ENCODE results near the gene PRKAA2. TPM values are rescaled to one million over a fixed set of nuclear protein-coding genes. Genes with fewer than 3 reads are reported as not detected.

The PRKAA2 gene
- total and polyA plus RNA-seq, 7 donors: 2.1 to 101 (median 48.4) TPM

DNA sequence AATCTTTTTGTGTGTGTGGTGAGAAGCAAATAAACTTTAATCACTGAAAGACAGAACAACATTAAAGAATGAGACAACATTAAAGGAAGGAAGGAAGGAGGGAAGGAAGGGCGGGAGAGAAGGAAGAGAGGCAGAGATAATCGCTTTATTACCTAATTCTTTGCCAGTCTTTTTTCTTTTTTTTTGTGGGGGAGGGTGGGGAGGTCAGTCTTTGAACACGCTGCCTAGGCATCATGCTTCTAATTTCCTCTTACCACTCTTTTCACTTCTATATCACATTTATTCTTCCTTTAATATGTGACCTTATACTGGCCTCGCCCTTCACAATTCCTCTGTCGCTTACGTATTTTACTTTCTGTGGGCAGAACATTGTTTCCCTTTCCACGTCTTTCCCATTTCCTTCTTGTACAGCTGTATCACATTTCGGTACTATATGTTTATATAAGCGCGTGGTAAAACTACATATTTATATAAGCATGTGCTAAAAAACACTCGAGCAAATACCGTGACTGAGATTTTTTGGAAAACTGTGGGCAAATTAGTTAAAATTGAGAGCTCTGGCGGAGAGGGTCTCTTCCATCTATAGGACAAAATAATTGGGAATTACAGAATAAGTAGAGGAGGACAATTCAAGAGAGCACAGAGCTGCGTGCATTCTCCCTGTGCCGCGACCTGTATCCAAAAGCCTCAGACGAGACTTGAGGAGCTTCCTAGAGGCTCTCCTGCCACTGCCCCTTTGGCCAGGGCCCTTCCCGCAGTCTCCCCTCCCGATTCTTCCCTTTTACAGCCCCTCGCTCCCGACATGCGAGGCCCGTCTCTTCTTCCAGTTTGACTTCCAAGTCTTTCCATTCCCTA is 823 bp upstream of the PRKAA2 start:
- Histone ChIP-seq H3K36me3 (ENCODE audit: insufficient read depth in 1 of 2, low read depth in 1 of 2) (no peaks in the 10 kb centered on the region), H3K4me1 (peaks cover 12% of the 10 kb centered on the region), H3K4me3 (peak overlapping the region; percentile 82), H3K27ac (peak overlapping the region; percentile 94), H3K27me3 (ENCODE audit: insufficient read depth in 3 of 3, low read length in 2 of 3) (no peaks in the 10 kb centered on the region), H3K9me3 (no peaks in the 10 kb centered on the region)
- peak in 1 of 2 donors; percentile 55 for DNase-seq
- 8 to 13% (median 10%) methylated on average over 23 of the region's 23 CpGs for WGBS, 3 donors
- intact Hi-C loops (cut with DNase I): no loop called here
- no peak for TF ChIP-seq CTCF (IDR thresholded peaks at IDR 0.05)
- peak; percentile 38 to 63 (median 46) for ATAC-seq

DNA sequence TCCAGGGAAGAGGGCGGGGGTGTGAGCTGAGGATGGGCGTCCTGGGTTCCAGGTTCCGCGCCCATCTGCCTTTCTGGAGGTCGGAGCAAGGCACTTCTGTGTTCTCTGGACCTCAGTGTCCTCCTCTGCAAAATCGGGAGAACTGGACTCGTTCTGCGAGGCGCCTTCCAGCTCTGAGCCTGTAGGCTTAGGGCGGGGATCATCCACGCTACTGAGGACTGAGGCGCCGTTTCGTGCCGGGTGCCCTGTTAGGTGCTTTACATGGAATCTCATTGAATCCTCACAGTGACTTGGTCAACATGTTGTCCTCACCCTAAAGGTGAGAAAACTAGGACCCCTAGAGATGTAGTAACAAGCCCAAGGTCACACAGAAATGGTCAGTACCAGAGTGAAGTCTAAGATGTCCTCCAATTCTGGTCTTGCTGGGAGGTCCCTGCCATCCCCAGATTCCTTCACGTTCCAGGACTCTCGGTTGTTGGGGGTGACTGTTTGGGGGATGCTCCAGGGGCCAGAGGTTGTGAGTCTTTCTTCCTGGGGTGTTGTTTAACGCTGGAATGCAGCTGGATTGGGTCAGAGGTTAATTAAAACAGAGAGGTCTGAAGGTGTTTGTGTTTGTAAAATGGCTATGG is 677 bp downstream of the PRKAA2 start:
- WGBS, 3 donors: 4 to 6% (median 5%) methylated on average over 17 to 18 of the region's 18 CpGs
- ATAC-seq (peak; percentile 29 to 52 (median 36)), DNase-seq (peak in 1 of 2 donors; percentile 22)
- Histone ChIP-seq H3K27me3 (ENCODE audit: insufficient read depth in 3 of 3, low read length in 2 of 3) (no peaks in the 10 kb centered on the region), H3K36me3 (ENCODE audit: insufficient read depth in 1 of 2, low read depth in 1 of 2) (no peaks in the 10 kb centered on the region), H3K4me1 (peaks cover 23% of the 10 kb centered on the region), H3K27ac (peak overlapping the region; percentile 94), H3K9me3 (no peaks in the 10 kb centered on the region), H3K4me3 (peak overlapping the region; percentile 82)
- no peak for TF ChIP-seq CTCF (IDR thresholded peaks at IDR 0.05)
- intact Hi-C loops (cut with DNase I): loop anchor here (5.0 kb wide), 2 partner anchors 42 to 62 kb away; no protein-coding TSS in a partner anchor

DNA sequence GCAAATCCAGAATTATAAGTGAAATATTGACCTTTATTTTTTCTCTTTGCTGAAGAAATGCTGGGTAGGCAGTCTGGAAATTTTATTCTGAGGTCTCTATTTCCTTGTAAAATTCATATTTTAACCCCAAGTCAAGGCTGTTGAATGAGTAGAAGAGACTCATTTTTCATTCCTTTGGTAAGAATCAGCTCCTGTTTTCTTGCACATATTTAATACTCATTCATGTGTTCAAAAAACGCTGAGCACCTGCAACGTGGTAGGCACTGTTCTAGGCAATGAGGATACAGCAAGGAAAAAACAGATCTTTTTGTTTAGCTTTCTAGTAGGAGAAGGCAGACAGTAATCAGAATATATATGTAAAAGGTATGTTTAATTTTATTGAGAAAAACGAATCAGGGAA is 1.5 kb downstream of the PRKAA2 start:
- 30 to 48% (median 42%) methylated on average over 3 of the region's 3 CpGs for WGBS, 3 donors
- Histone ChIP-seq H3K36me3 (ENCODE audit: insufficient read depth in 1 of 2, low read depth in 1 of 2) (no peaks in the 10 kb centered on the region), H3K27ac (peak overlapping the region; percentile 94), H3K27me3 (ENCODE audit: insufficient read depth in 3 of 3, low read length in 2 of 3) (no peaks in the 10 kb centered on the region), H3K9me3 (no peaks in the 10 kb centered on the region), H3K4me3 (peak overlapping the region; percentile 82), H3K4me1 (peaks cover 23% of the 10 kb centered on the region)
- ATAC-seq: no peak
- DNase-seq: no peak
- no peak for TF ChIP-seq CTCF (IDR thresholded peaks at IDR 0.05)
- intact Hi-C loops (cut with DNase I): loop anchor here (5.0 kb wide), 2 partner anchors 41 to 61 kb away; no protein-coding TSS in a partner anchor

GRCh38 chr1:56647106-56647505 is 2.0 kb downstream of the PRKAA2 start:
- DNase-seq: no peak
- WGBS, 3 donors: 32 to 63% (median 47%) methylated on average over 1 of the region's 1 CpG
- peak overlapping the region; percentile 94 for H3K27ac ChIP-seq
- no peaks in the 10 kb centered on the region for H3K36me3 ChIP-seq (ENCODE audit: insufficient read depth in 1 of 2, low read depth in 1 of 2)
- no peaks in the 10 kb centered on the region for H3K9me3 ChIP-seq
- TF ChIP-seq CTCF (IDR thresholded peaks at IDR 0.05): no peak
- H3K4me1 ChIP-seq: peaks cover 23% of the 10 kb centered on the region
- ATAC-seq: no peak
- intact Hi-C loops (cut with DNase I): loop anchor here (5.0 kb wide), 2 partner anchors 40 to 60 kb away; no protein-coding TSS in a partner anchor
- no peaks in the 10 kb centered on the region for H3K27me3 ChIP-seq (ENCODE audit: insufficient read depth in 3 of 3, low read length in 2 of 3)
- H3K4me3 ChIP-seq: peak overlapping the region; percentile 82

All from psoas muscle (tissue), 8 donors.